ENCODE data around the gene HMGB1.

HMGB1 gene

DNA sequence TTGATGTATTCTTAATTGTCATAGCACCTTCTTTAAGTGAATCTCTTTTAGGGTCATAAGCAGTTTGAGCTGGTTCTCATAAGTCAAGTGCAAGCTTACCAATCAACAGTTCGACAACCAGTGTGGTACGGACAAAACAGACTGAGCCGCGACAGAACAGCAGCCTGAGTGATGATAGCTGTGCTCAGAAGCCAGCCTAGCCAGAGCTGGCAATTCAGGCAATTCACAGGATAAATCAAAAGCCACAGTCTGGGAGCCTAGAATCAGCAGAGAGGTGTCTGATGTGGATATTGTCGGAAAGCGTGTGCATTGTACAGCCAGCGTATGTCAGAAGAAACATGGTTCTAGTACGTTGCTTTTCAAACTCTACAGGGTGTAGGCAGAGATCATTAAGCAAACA, 28.6 kb downstream of the HMGB1 start:
- Histone ChIP-seq H3K4me3 (no peak overlapping the region), H3K4me1 (no peaks in the 10 kb centered on the region), H3K36me3 (no peaks in the 10 kb centered on the region), H3K27me3 (no peaks in the 10 kb centered on the region), H3K9me3 (no peaks in the 10 kb centered on the region), H3K27ac (no peak overlapping the region)
- TF ChIP-seq, protein P1, sequence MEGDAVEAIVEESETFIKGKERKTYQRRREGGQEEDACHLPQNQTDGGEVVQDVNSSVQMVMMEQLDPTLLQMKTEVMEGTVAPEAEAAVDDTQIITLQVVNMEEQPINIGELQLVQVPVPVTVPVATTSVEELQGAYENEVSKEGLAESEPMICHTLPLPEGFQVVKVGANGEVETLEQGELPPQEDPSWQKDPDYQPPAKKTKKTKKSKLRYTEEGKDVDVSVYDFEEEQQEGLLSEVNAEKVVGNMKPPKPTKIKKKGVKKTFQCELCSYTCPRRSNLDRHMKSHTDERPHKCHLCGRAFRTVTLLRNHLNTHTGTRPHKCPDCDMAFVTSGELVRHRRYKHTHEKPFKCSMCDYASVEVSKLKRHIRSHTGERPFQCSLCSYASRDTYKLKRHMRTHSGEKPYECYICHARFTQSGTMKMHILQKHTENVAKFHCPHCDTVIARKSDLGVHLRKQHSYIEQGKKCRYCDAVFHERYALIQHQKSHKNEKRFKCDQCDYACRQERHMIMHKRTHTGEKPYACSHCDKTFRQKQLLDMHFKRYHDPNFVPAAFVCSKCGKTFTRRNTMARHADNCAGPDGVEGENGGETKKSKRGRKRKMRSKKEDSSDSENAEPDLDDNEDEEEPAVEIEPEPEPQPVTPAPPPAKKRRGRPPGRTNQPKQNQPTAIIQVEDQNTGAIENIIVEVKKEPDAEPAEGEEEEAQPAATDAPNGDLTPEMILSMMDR (IDR thresholded peaks at IDR 0.05), result no peak
- no peak for DNase-seq
- intact Hi-C loops (cut with DNase I; ENCODE audit: low total_unique reads), result no loop called here

DNA sequence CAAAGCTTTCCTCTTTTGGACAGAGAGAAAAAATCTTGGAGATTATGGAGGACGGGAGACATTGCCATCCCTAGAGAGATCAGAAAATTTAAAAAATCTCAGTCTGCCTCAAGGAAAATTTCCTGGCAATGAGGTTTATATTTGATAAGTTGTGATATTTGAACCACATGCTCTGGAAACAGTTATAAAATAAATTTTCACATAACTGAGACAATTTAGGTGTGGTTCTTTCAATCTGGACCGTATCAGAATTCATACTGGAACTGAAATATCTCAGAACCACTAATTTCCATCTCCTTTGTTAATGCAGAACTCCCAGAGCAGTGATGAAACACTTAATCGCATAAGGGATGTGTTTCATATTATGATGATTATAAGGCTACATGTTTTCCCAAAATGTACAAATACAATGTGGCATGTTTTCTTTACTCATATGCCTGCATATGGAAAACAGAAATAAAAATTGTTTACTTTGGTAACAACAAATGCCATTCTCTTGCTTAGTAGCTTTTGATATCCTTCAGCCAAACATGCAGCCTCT, 29.8 kb downstream of the HMGB1 start:
- no peak overlapping the region for H3K4me3 ChIP-seq
- intact Hi-C loops (cut with DNase I; ENCODE audit: low total_unique reads), result no loop called here
- no peaks in the 10 kb centered on the region for H3K36me3 ChIP-seq
- H3K27me3 ChIP-seq, result no peaks in the 10 kb centered on the region
- peaks cover 0 to 10% (median 0%) of the 10 kb centered on the region in 4 donors for H3K4me1 ChIP-seq
- H3K27ac ChIP-seq, result no peak overlapping the region
- H3K9me3 ChIP-seq, result no peaks in the 10 kb centered on the region
- TF ChIP-seq, protein P1 (IDR thresholded peaks at IDR 0.05), result no peak
- DNase-seq, result no peak

DNA sequence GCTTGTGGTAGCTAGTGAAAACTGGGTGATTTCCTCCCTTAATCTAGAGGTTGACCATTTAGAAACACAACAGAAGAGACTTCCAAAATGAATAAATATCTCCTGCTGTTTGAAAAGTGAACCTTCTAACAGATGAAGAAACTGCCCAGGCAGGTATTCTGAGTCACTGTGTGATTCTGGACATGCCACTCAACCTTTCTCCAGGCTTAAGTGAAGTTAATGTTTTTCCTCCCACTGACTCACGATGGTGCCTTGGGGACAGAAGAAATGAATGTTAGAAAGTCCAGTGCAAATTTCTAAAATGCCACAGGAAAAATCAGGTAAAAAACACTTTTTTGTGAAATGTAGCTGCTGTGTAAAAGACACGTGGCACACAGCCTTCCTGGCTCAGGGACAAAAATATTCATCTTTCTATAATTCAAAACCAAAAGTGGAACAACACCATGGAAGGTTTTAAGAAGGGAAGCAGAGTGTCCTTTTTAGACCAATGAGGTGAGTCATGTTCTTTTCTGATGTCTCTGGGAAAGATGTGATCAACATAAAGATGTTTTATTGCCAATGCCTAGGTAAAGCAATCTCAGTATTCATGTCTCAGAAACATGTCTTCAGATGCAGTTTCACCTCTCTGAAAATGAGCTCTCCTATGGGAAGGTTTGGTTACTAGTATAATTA, 34.3 kb downstream of the HMGB1 start:
- no peaks in the 10 kb centered on the region for H3K36me3 ChIP-seq
- H3K4me1 ChIP-seq, result peaks cover 0 to 24% (median 3%) of the 10 kb centered on the region in 4 donors
- intact Hi-C loops (cut with DNase I; ENCODE audit: low total_unique reads), result no loop called here
- peak overlapping the region in 1 of 2 donors; percentile 62 for H3K27ac ChIP-seq
- TF ChIP-seq, protein P1 (IDR thresholded peaks at IDR 0.05), result no peak
- H3K9me3 ChIP-seq, result no peaks in the 10 kb centered on the region
- no peaks in the 10 kb centered on the region for H3K27me3 ChIP-seq
- no peak overlapping the region for H3K4me3 ChIP-seq
- no peak for DNase-seq

DNA sequence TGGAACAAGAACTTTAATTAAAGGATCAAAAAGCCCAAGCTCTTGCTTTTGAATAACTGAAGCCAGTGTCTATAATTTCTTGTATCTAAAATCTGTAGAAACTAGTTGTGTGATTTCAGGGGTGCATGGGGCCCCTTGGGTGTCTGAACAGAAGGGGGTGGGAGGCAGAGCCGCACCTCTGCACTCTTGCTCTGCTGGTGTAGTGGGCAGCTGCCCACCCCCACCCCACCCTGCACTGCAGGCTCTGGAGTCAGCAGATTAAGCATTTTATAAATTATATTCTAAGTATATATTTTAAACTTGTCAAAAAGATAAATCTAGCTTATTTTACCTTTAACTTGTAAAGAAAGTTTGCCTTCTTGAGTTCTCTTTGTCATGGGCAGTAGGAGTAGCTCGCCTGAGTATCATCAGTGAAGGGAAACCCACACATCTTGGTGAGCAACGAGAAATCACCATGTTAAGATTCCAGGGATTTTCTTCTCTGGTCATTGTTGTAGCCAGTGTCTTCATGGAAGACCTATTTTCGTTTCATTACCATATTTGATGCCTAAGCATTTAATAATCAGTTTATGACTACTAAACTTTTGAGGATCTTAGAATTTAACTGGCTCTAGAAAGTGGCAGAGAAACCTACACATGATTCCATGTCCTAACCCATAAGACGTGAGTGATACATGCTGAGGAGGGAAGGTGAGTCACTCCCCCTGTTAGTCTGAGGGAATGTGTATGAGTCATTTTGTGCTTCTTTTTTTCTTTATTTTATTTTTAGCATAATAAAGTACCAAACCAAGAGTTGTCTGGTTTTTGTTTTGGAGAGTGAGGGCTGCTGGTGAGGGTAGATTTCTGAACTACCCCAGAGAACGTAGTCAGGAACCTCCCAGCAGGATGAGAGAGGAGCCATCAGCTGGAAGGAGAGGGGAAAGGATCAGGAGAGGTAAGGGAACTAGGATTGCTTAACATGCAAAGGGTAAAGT, 35.7 kb downstream of the HMGB1 start:
- H3K36me3 ChIP-seq, result no peaks in the 10 kb centered on the region
- no peaks in the 10 kb centered on the region for H3K27me3 ChIP-seq
- H3K4me1 ChIP-seq, result peaks cover 0 to 24% (median 3%) of the 10 kb centered on the region in 4 donors
- intact Hi-C loops (cut with DNase I; ENCODE audit: low total_unique reads), result no loop called here
- H3K4me3 ChIP-seq, result no peak overlapping the region
- peak overlapping the region; percentile 60 to 62 for H3K27ac ChIP-seq
- H3K9me3 ChIP-seq, result no peaks in the 10 kb centered on the region
- TF ChIP-seq, protein P1 (IDR thresholded peaks at IDR 0.05), result no peak
- no peak for DNase-seq

DNA sequence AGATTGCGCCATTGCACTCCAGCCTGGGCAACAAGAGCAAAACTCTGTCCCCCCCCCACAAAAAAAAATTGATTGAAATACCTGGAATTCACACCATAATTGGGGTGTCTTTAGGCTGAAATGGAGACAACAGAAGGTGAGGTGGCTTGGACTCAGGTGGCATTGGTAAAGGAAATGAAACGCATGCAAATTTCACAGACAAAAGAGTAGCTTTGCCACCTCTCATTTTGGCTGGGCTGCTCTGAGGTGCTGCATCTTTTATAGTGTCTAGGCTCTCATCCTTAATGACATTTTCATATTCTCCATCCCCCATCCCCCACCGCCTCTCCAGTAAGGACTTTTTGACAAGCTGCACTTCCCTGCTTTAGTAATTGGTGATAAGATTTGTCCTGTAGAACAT, 36.5 kb downstream of the HMGB1 start:
- intact Hi-C loops (cut with DNase I; ENCODE audit: low total_unique reads), result no loop called here
- H3K27me3 ChIP-seq, result no peaks in the 10 kb centered on the region
- no peak overlapping the region for H3K27ac ChIP-seq
- H3K4me1 ChIP-seq, result peaks cover 0 to 26% (median 3%) of the 10 kb centered on the region in 4 donors
- TF ChIP-seq, protein P1 (IDR thresholded peaks at IDR 0.05), result no peak
- H3K36me3 ChIP-seq, result no peaks in the 10 kb centered on the region
- DNase-seq, result no peak
- no peak overlapping the region for H3K4me3 ChIP-seq
- no peaks in the 10 kb centered on the region for H3K9me3 ChIP-seq
